ENCODE data around the gene ZNF583.

DNA sequence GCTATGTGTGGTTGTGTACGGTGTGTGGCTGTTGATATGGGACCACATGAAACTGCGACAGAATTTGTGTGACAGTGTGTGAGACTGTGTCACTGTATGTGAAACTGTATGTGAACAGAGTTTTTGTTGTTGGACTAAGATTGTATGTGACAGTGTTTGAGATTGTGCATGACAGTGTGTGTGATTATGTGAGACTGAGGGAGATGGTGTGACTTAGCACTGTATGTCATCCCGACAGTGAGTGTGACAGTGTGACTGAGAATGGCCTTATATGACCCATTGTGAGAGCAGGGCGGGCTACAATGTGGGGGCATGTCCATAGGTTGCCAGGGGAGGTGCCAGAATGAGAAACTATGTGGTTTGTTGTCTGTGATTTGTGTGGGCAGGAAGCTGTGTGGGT is 930 bp downstream of the ZNF583 start:
- TF ChIP-seq EZH2 (IDR thresholded peaks at IDR 0.05; ENCODE audit: low read depth, low read length, severe bottlenecking): no peak
- TF ChIP-seq POLR2A (IDR thresholded peaks at IDR 0.05; ENCODE audit: control extremely low read depth in 1 of 2, low read depth in 2 of 2, low read length in 2 of 2): no peak
- no peak for TF ChIP-seq BRCA1 (IDR thresholded peaks at IDR 0.05; ENCODE audit: low read depth, low read length)
- no peak for TF ChIP-seq BACH1 (IDR thresholded peaks at IDR 0.05; ENCODE audit: low read length)

Data from H1 (cell line).